Measurements from ENCODE around the gene DENND6B.

The DENND6B gene

DNA sequence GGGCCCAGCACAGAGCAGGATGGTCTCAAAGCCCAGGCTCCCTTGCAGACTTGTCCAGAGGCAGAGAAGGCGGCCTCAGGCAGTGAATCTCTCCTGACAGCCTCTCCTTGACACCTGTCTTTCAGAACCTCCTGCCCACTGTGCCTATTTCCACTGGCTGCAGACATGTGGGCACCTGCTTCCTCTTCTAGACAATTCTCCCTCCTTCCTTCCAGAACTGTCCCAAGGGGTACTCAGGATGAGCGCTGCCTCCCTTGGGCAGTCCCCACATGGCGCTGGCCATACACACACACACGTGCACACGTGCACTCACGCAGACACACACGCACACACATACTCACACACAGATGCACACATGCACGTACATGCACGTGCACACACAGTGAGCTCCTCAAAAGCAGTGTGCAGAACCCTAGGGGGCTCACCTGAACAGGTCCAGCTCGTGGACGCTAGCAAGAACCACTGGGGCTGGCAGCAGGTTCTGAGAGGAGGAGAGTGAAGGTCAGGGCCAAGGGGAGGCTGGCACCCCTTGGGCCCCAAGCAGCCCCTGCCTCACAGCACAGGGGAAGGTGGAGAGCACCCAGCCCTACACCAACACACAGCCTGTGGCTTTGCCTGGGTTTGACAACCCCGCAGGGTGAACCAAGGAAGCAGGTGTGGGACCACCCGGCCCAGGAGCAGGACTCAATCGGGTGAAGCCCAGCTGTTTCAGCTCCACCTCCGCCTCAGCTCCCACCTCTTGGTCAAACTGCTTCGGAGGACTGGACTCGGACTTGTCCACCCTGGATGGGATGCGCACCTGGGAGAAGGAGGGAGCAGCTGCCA is 11.3 kb downstream of the DENND6B start:
- no peak for DNase-seq (ENCODE audit: low read depth)

DNA sequence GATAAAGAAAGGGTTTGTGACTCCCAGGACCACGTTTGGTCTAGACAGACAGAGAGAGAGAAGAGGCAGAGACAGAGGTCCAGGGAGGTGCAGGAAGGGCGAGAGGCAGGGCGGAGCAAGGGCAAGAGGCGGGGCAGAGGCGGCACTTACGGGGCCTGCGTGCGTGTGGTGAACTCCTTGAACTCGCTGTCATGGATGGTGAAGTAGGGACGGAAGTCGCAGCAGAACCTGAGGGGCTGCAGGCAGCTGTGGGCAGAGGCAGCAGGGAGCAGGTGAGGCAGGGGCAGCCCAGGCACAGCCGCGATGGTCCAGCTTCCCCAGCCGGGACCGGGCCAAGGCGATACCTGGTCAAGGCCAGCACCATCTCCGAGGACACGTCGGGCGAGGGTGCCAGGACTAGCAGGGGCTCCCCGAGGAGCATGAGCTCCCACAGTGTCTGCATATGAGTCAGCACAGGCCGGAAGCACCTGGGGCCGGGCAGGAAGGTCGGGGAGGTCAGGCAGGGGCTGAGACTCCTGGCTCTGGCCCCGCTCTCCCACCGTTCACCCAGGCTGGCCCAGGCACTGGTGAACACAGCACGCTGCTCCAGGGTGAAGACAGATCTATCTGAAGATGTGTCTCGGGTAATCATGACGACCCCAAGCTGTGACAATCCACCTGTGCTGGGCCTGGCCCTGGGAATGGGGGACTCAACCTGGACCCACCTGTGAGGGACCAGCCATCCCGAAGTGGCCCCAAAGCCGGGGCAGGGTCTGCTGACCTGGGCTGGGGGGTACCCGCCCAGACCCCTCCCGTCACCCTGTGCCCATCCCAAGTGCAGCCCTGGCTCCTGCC is 12.1 kb downstream of the DENND6B start:
- no peak for DNase-seq (ENCODE audit: low read depth)

DNA sequence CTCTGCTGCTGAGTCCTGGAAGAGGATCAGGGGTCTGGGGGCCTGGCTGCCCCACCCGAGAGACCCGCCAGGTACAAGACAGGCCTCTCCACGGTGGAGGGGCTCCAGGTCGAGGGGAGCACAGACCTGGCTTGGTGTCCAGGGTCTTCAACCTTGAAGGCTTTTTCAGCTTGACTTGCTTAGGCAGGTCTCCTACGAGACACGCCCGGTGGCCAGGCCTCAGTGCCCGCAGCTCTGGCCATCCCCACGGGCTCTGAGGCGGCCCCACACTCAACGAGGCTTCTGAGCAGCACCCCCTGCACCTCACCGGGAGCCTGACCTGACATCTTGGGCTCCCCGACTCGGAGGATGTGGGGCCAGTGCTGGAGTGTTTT is 12.7 kb downstream of the DENND6B start:
- no peak for DNase-seq (ENCODE audit: low read depth)

DNA sequence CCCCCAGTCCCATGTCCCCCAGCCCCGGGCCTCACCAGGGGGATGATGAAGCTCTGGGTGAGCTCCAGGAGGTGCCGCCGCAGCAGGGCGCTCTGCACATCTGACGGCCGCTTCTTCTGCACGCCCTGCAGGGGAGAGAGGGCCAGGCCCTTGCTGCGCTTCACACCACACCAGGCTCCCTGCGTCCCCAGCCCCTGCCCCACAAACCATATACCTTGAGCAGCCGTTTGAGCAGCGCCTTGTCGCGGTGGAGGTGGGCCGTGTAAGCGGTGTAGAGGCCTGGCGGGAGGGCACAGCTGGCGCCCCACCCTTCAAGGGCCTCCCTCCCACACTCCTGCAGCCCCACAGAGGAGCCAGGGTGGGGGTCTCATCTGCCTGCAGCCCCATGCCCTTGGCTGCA is 13.2 kb downstream of the DENND6B start:
- no peak for DNase-seq (ENCODE audit: low read depth)

DNA sequence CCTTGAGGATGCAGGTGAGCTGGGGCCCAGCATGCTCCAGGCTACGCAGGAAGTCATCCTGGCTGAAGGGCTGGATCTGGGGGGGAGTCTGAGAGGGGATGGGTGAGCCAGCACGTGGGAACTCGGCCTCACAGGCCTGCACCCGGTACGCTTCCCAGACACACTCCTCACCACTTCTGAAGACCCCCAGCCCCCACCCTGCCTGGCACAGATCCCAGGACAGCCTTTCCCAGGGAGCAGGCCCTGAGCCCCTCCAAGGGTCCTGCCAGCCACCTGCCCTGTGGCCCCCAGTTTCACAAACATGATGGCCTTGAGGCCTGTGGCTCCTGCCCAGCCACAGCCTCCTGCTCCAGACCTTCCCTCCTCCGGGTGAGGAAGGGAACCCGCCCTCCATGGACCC is 13.8 kb downstream of the DENND6B start:
- DNase-seq (ENCODE audit: low read depth), result no peak

DNA sequence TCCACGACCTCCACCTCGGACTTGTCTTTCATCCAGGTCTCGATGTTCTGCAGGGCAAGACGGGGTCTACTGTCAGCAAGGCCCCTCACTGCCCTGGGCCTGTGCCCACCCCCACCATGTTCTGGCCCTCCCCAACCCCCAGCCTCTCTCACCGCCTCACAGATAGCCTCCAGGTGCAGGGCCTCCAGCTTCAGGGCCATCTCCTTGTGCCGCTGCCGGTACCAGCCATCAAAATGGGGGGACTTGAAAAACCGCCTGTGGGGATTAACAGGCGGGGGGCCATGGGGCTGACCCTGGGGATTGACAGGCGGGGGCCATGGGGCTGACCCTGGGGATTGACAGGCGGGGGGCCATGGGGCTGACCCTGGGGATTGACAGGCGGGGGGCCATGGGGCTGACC is 14.4 kb downstream of the DENND6B start:
- no peak for DNase-seq (ENCODE audit: low read depth)

DNA sequence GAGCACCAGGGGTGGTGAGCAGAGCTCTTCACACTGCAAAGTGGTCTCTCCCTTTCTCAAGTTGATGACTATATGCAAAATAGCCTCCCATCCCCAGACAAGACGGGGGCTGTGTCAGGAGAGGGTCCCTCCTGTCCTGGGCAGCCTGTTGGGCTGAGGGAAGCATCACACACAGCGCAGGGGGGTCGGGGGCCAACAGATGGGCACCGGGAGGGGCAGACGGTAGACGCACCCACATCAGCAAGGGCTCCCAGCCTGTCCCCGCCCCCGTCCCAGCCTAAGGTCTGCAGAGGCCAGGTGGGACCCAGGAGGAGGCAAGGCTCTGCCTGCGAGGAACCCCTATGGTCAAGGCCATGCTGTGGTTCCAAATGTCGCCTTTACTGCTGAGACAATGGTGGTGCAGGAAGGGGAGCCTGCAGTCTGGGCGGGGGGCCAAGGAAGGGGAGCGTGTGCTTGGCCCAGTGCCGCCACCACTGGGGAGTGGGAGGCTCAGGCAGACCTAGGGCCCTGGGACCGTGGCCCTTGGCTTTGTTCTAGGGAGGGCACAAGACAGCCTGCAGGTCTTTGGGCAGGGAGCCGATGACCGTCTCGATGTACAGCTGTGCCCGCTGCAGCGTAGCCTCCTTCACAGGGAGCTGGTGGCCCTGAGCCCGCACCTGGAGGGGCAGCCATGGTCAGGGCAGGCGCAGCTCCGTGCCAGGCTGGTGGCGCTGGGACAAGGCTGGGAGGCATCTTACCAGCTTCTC is 15.0 kb downstream of the DENND6B start:
- DNase-seq (ENCODE audit: low read depth), result no peak

DNA sequence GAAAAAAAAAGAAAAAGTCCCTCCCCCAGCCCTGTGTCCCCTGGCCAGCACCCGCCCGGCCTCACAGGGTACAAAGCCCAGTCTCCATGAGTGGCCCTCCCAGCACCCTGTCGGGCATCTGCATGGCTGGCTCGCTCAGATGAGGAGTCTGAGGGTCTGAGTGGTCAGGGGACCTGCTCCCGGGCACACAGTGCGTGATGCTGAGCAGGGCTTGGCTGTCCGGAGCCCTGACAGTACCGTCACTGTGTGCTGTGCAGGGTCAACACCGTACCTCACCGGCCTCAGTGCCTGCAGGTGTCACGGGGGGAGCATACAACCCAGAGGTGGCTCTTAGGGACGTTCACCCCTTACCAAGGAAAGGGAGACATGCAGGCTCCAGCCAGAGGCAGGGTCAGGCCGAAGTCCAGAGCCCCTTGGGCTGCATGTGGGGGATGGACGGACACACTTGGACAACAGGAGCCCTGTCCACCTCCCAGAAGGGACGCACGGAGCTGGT is 15.8 kb downstream of the DENND6B start:
- no peak for DNase-seq (ENCODE audit: low read depth)

DNA sequence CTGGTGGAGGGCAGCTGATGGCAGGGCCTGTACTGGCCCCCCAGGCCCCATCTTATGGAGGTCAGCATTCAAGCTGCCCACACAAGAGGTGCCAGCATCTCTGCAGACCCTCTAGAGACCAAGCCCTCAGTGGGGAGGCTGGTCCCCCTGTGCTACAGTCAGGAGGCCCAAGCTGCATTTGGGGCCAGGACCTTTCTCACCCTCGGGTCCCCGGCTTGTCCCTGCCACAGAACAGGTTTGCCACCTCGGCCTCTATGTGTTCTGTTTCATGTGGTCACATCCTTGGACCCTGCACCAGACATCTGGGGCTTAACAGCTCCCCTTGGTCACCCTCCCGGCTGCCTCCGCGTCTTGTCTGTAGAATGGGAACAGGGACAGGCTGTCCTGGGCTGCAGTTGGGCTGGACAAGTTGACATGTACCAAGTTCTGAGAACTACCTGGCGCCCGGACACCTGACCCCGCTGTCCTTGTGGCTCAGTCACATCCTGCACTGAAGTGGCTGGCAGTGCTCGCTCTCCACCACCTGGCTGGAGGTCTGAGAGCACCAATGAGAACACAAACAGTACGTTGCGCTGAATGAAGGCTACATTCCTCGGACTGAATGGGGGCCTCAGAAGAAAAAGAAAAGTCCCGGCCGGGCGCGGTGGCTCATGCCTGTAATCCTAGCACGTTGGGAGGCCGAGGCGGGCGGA is 16.6 kb downstream of the DENND6B start:
- no peak for DNase-seq (ENCODE audit: low read depth)

DNA sequence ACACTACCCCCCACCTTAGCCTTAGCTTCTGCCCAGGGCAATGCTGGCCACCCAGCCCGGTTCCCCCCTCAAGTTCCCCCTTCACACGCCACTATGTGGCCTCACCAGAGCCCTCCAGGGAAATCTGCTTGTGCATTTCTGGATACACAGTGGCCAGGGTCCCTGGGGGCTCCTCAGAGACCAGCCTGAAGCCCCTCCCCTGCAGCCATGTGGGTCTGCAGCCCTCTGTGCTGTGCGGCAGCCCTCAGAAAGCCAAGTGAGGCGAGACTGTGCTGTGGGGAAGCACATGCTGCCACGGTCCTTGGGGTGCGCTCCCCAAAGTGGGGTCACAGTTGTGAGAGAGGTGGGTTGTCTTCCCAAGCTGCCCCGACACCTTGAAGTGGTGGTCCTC is 17.2 kb downstream of the DENND6B start:
- DNase-seq (ENCODE audit: low read depth), result no peak

DNA sequence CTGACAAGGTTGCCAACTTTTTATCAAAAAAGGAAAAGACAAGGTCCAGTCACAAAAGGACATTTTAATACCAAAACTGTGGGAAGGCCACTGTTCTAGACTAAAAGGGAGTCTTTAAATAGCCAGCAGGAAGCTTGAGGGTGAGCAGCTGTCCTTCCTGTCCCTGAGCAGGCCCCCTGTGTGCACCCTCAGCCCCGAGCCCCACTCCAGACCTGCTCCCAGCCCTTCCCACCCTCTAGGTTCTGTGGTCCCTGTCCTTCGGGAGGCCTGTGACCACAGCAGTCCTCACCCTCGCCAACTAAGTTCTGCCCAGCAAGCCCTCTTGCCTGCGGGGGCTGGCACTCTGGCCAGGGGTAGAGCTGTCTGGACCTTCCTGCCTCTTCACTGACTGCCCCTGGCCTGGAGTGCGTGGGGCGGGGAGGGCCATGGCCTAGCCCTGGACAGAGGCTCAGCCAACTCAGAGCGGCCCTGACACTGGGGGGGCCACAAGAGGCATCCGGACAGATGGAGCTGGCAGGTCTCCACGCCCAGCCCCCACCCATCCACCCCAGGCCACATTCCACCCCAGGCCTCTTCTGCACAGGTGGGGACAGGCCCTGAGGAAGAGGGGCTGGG is 17.7 kb downstream of the DENND6B start:
- DNase-seq (ENCODE audit: low read depth), result no peak

DNA sequence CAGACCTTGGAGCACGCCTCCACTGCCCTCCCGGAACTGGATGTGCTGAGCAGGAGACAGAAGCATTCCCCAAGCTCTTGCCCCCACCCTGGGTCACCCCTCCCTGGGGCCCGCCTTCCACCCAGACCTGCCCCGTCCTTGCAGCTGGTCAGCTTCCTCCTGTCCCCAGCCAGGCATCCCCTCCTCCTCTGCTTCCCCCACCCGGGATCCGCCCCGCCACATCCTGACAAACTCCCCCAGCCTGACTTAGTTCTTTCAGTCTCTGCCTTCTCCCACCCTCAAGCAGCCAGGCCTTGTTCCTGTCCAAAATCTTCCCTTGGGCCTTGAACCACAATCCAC is 18.2 kb downstream of the DENND6B start:
- DNase-seq (ENCODE audit: low read depth), result peak; percentile 28

DNA sequence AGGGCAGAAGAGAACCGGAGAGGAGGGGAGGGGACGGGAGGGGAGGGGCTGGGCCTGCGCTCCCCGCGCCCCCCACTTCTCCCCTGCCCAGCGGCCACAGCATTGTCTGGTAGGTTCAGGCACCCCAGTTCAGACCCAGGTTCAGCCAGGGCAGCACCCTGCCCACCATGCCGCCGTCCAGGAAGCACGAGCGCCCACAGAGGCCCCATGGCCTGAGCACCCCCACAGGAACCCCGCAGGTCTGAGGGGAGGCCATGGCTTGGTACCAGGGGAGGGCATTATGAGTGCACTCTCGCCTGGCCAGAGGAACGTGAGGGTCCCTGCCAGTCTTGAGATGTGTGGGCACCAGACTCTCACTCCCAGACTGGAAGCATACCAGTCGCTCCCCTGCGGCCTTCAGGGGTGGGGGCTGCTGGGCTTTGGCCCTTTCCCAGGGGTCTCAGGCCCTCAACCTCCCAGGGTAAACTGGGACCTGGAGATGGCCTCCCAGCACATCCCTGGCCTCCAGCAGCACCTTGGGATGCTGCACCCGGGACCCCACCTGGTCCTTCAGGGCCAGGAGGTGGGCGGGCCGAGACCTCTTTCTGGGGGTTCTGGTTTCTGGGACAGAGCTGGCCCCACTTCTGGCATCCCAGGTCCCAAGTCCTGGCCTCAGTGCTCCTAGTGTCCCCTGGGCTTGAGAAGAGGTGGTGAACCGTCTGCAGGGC is 18.8 kb downstream of the DENND6B start:
- no peak for DNase-seq (ENCODE audit: low read depth)

DNA sequence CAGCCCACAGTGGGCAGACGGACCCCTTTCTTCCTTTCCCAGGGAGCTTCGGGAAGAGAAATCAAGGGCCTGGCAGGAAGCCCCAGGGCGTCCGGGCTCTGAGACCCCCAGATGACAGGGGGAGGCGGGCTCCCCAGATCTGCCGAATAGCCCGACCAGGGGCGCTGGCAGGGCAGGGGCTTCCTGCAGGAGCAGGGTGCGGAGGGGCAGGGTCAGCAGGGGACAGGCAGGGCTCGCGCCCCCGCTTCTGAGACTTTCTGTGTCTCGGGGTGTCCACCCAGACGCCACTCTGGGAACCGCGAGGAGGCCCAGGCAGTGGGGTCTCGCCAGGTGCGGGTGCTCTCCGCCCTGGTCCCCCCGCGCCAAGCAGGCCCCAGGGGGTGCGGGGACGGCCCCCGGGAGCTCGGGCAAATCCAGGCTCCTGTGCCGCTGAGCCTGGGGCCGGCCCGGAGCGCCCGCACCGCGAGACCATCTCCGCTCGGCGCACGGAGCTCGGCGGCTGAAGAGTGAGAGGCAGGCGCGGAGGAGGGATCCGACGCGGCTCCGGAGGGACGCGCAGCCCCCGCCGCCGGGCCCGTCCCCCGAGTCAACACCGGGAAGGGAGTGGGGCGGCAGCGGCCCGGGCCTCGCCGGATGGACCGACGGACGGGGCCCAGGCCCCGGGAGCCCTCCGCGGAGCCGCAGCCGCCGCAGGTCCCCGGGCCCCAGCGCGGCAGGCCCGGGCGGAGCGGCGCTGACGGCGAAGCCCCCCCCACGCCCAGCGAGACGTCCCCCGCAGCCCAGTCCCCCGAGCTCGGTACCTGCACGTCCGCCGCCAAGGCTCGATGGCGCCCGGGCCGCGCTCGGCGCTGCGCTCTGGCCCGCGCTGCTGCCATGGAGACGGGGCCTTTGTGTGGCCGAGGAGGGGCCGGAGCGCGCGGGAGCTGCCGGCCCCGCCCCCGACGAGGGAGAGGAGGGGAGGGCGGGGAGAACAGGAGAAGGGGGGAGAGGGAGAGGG is 19.8 kb downstream of the DENND6B start, which contains the start of gene PLXNB2:
Gene PLXNB2 (minus strand): TSS at position 894 of the 997 bp plus-strand sequence. CDS start 17,062 bp downstream, outside the sequence.
- DNase-seq (ENCODE audit: low read depth), result peak; percentile 78

DNA sequence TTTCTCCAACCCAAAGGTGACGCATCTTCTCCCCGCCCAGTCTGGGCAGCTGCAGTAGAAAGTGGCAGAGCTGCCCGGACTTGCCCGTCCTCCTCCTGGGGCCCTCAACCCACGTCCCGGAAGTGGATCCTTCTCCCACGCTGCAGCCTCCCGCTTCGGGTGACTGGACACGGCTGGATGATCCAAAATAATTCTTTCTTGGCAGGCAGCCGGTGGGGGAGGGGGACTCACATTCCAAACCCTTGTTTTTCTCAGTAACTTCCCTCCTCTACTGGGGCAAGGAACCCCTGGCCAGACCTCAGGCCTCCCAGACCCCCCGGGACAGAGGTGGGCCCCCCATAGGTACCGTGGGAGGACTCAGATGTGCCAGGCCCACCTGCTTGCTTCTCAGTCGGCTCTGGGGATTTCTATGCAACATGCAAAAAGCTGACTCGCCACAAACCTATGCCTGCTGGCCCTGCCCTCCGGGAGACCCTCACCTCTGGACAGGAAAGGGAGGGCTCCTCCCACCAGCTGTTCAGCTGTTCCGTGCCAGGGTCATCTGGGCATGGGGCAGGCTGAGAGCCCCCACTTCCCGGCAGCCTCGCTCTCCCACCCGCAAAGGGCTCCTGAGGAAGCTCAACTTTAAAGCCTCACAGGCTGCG is 20.8 kb downstream of the DENND6B start:
- DNase-seq (ENCODE audit: low read depth), result peak; percentile 90

DNA sequence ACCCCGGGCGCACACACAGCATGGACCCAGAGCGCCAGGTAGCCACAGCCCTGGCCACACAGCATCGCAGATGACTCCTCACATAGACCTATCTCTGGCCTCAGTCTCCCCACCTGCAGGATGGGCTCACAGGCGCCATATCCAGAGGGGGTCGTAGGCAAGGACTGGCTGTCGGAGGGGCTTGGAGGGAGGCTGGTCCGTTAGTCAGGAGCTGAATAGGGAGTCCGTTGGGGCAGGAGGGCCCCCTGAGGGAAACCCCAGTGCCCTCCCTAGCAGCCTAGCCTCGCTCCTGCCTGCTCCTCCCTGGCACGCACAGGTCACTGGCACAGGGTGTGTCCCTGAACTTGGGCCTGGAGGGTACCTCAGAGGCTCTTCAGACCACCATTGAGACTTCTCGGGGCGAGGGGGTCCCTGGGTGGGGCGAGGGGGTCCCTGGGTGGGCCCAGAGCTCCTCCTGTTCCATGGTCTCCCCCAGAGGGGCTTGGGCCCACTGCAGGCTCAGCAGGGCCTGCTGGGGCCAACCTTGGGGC is 21.4 kb downstream of the DENND6B start:
- DNase-seq (ENCODE audit: low read depth), result no peak

DNA sequence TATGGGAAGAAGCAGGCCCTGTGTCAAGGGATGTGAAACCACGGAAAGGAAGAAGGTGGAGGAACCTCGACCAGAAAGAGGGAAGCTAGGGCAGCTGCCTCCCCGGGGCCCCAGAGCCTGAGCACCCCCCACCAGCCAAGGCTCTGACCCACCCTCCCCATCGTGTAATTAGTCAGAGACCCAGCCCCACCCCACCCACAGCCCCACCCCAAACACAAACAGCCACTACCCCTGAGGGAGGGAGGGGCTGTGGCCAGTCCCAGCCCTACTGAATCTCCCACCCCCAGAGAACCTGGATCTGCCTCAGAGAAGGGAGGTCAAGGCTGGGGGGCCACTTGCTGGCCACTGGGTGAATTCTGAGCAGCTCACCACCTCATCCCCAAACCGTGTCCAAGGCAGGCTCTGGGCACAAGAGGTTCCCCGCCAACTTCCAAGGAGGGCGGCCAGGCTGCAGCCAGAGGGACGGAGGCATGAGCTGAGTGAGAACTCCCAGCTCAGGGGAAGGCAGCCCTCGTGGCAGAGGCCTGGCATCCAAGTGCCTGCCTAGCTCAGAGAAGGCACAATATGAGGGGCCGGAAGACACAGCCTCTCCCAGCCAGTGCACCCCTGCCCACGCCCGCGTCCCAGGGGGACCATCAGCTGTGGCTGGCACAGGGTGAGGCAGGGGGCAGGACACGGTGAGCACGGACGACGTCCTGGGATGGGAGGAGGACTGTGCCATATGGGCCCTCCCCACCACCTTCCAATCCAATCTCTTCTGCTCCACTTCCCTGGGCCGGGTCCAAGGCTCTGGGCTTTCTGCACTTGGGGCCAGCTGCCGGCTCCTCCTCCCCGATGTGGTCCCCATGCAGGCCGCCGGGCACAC is 22.1 kb downstream of the DENND6B start:
- DNase-seq (ENCODE audit: low read depth), result no peak
